GM12875 (cell line): ENCODE results near the gene SLC39A3.

Experiments
- H3K4me3 ChIP-seq: one replicate; pipeline ENCODE4 v1.5.1; 2011; ENCODE audit warnings: low read depth, low read length, control low read depth
- CTCF ChIP-seq: IDR thresholded peaks from 2 replicates; pipeline ENCODE4 v1.5.1; 2011; ENCODE audit warnings: low read depth, mild to moderate bottlenecking, control low read depth, inconsistent platforms, low read length, moderate library complexity, borderline replicate concordance; ENCODE audit not compliant: insufficient read depth

SLC39A3 gene

GRCh38 chr19:2740314-2740656 lies 468 bp upstream of the SLC39A3 start:
- H3K4me3 ChIP-seq: no peak overlapping the region

GRCh38 chr19:2736550-2737190 lies 3.1 kb downstream of the SLC39A3 start:
- TF ChIP-seq CTCF: no peak
- no peak overlapping the region for H3K4me3 ChIP-seq

More at GRCh38 chr19:2740314-2740656, 468 bp upstream of the SLC39A3 start:
- no peak for TF ChIP-seq CTCF

GRCh38 chr19:2735374-2735773 lies 4.4 kb downstream of the SLC39A3 start:
- TF ChIP-seq CTCF: no peak
- no peak overlapping the region for H3K4me3 ChIP-seq

GRCh38 chr19:2734589-2735288 lies 5.1 kb downstream of the SLC39A3 start:
- no peak overlapping the region for H3K4me3 ChIP-seq
- TF ChIP-seq CTCF: no peak

- no peak for TF ChIP-seq CTCF
- H3K4me3 ChIP-seq: no peak overlapping the region
These were observed 5.8 kb downstream of the SLC39A3 start for GRCh38 chr19:2733930-2734588.

GRCh38 chr19:2732883-2733282 lies 6.9 kb downstream of the SLC39A3 start:
- no peak for TF ChIP-seq CTCF
- no peak overlapping the region for H3K4me3 ChIP-seq
